HepG2 (cell line): ENCODE measurements around the gene STMN1. TPM values are rescaled to one million over a fixed set of nuclear protein-coding genes. Genes with fewer than 3 reads are reported as not detected.

Source experiments
- AGO1 ChIP-seq: fragments of 200-400 bp; formaldehyde crosslinking; IDR thresholded peaks from 2 replicates; pipeline ENCODE4 v1.6.1; 2017; ENCODE audit warnings: mild to moderate bottlenecking, low read depth, low read length, moderate library complexity; ENCODE audit not compliant: poor library complexity, severe bottlenecking
- ARHGAP35 ChIP-seq: sonication (generic); formaldehyde crosslinking; IDR thresholded peaks from 2 replicates; pipeline ENCODE4 v1.9.0; 2022; ENCODE audit warnings: mild to moderate bottlenecking, inconsistent platforms, moderate library complexity, missing genetic modification reagents, borderline replicate concordance
- ATF4 ChIP-seq, 2 experiments: fragments of 450-650 bp in 1 of 2; sonication (generic) in 1 of 2; formaldehyde crosslinking; IDR thresholded peaks; 2 replicates each; pipeline versions ENCODE4 v1.5.0 to v1.8.0; 2020 to 2022; ENCODE audit warnings: mild to moderate bottlenecking in 1 of 2, missing genetic modification reagents in 1 of 2
- BCLAF1 ChIP-seq: fragments of 450-650 bp; IDR thresholded peaks from 2 replicates; pipeline ENCODE4 v1.6.1; 2017; ENCODE audit warnings: mild to moderate bottlenecking
- FOXJ3 ChIP-seq: sonication (generic); formaldehyde crosslinking; IDR thresholded peaks from 2 replicates; pipeline ENCODE4 v1.4.0; 2020; ENCODE audit warnings: missing genetic modification reagents, mild to moderate bottlenecking, borderline replicate concordance
- HMGA1 ChIP-seq: sonication (generic); formaldehyde crosslinking; conservative IDR thresholded peaks from 2 replicates; pipeline ENCODE4 v1.4.0; 2020; ENCODE audit warnings: missing genetic modification reagents
- HNRNPL ChIP-seq: fragments of 200-400 bp; formaldehyde crosslinking; IDR thresholded peaks from 2 replicates; pipeline ENCODE4 v1.6.1; 2017; ENCODE audit warnings: mild to moderate bottlenecking, low read depth, low read length
- REST ChIP-seq, 2 experiments: IDR thresholded peaks; 2 replicates each; pipeline ENCODE4 v1.6.1; 2011 to 2012; ENCODE audit warnings: low read length in 2 of 2, borderline replicate concordance in 1 of 2, low read depth in 1 of 2, mild to moderate bottlenecking in 1 of 2, moderate library complexity in 1 of 2
- SMARCE1 ChIP-seq: fragments of 450-650 bp; IDR thresholded peaks from 2 replicates; pipeline ENCODE4 v1.6.1; 2017; ENCODE audit warnings: borderline replicate concordance
- TOPORS ChIP-seq: sonication (generic); formaldehyde crosslinking; IDR thresholded peaks from 2 replicates; pipeline ENCODE4 v1.8.0; 2023; ENCODE audit warnings: mild to moderate bottlenecking, missing genetic modification reagents
- ZBTB7A ChIP-seq: sonication (generic); formaldehyde crosslinking; IDR thresholded peaks from 2 replicates; pipeline ENCODE4 v1.8.0; 2022; ENCODE audit warnings: mild to moderate bottlenecking, missing genetic modification reagents
- ZBTB8A ChIP-seq: sonication (generic); formaldehyde crosslinking; IDR thresholded peaks from 2 replicates; pipeline ENCODE4 v1.4.0; 2020; ENCODE audit warnings: mild to moderate bottlenecking, low read depth, missing genetic modification reagents, borderline replicate concordance
- ZNF20 ChIP-seq: sonication (generic); formaldehyde crosslinking; IDR thresholded peaks from 2 replicates; pipeline ENCODE4 v1.4.0; 2020; ENCODE audit warnings: mild to moderate bottlenecking, moderate library complexity, missing genetic modification reagents
- ZNF337 ChIP-seq: sonication (generic); formaldehyde crosslinking; IDR thresholded peaks from 2 replicates; pipeline ENCODE4 v1.5.1; 2020; ENCODE audit warnings: missing genetic modification reagents, low read depth, mild to moderate bottlenecking, borderline replicate concordance
- ZNF501 ChIP-seq: sonication (generic); formaldehyde crosslinking; IDR thresholded peaks from 2 replicates; pipeline ENCODE4 v1.5.1; 2020; ENCODE audit warnings: mild to moderate bottlenecking, moderate library complexity, missing genetic modification reagents
- ZNF546 ChIP-seq: sonication (generic); formaldehyde crosslinking; conservative IDR thresholded peaks from 2 replicates; pipeline ENCODE4 v1.8.1; 2023; ENCODE audit warnings: mild to moderate bottlenecking, missing genetic modification reagents
- ZNF558 ChIP-seq: sonication (generic); formaldehyde crosslinking; IDR thresholded peaks from 2 replicates; pipeline ENCODE4 v1.9.0; 2022; ENCODE audit warnings: mild to moderate bottlenecking, missing genetic modification reagents, borderline replicate concordance
- ZNF639 ChIP-seq: conservative IDR thresholded peaks from 2 replicates; pipeline ENCODE4 v1.6.1; 2018; ENCODE audit warnings: missing genetic modification reagents
- polyA plus RNA-seq, 8 experiments: library from polyadenylated mRNA; depleted of rRNA in 3 of 8; stranded (reverse) in 7 of 8; unstranded in 1 of 8; fragments of >200 nt; fragmentation: Illumina TruSeq in 4 of 8; extraction: Trizol in 4 of 8; gene quantifications; 2 replicates each; pipeline versions ENCODE4 v1.2.1 to v1.2.3, GENCODE V29; 2011 to 2016; ENCODE audit warnings: low read depth in 4 of 8, missing spikeins in 1 of 8, mixed read lengths in 1 of 8; ENCODE audit not compliant: insufficient read depth in 1 of 8
- total RNA-seq, 5 experiments: library from RNA; depleted of rRNA; stranded (reverse); fragments of >200 nt; fragmentation: Illumina TruSeq; extraction: Trizol; gene quantifications; 2 replicates each; pipeline ENCODE4 v1.2.3, GENCODE V29; 2016; ENCODE audit warnings: low read depth in 1 of 5

The STMN1 gene
- total and polyA plus RNA-seq, 2 of the 13 experiments (the other 11 are each of a cell fraction or from before 2014, with no cell fraction given) = 45.9 to 409 TPM

GRCh38 chr1:25905680-25906643 lies at the start of gene STMN1 (continued):
- no peak for TF ChIP-seq ZNF639
- TF ChIP-seq ZNF558 = no peak
- no peak for TF ChIP-seq FOXJ3
- no peak; a peak in 1 of 4 replicates for TF ChIP-seq ATF4 (CRISPR knock-in tag; IDR thresholded peaks at IDR 0.05)
- TF ChIP-seq AGO1 = peak; percentile 25
- TF ChIP-seq ZNF546 (CRISPR knock-in tag) = peak; percentile 57; the same call in 1 of the 2 replicates
- no peak for TF ChIP-seq HMGA1 (CRISPR knock-in tag)
- TF ChIP-seq BCLAF1 = no peak
- no peak for TF ChIP-seq ARHGAP35 (CRISPR knock-in tag)
- TF ChIP-seq ZNF337 = no peak
- 0 out of 2 replicates have a peak, but pooled peaks have one; percentile 77 for TF ChIP-seq ZNF20
- no peak for TF ChIP-seq ZBTB7A
- no peak for TF ChIP-seq TOPORS (CRISPR knock-in tag)
- TF ChIP-seq ZNF501 (CRISPR knock-in tag) = 0 out of 2 replicates have a peak, but pooled peaks have one; percentile 14
- TF ChIP-seq ZBTB8A = peak; percentile 43; the same call in 1 of the 2 replicates
- TF ChIP-seq SMARCE1 = no peak
- no peak for TF ChIP-seq HNRNPL
- TF ChIP-seq REST (IDR thresholded peaks at IDR 0.05; ENCODE audit: borderline replicate concordance in 1 of 2, low read depth in 1 of 2, low read length in 2 of 2) = no peak
